Heart left ventricle (tissue), 16 donors: ENCODE data around the gene CIRBP. TPM values are rescaled to one million over a fixed set of nuclear protein-coding genes. Genes with fewer than 3 reads are reported as not detected.

Source experiments
- ATAC-seq, 4 donors: fragments of 200-7000 bp; cut with Tn5 transposase; one replicate each; pipeline ENCODE4 v1.9.1; 2020 to 2022; ENCODE audit warnings: moderate library complexity in 4 of 4, mild to moderate bottlenecking in 3 of 4, moderate number of reproducible peaks in 1 of 4
- DNase-seq, 5 donors: peaks; one replicate each; pipeline ENCODE4 v3.0.0-alpha.2; 2020
- H3K27ac ChIP-seq, 12 donors: fragments of 200-600 bp; sonication (generic) in 4 of 12; one replicate each; pipeline versions ENCODE4 v1.5.0 to v1.8.0; 2016 to 2022; ENCODE audit warnings: mild to moderate bottlenecking in 2 of 12
- H3K27me3 ChIP-seq, 9 donors: fragments of 200-600 bp; sonication (generic) in 2 of 9; one replicate each; pipeline versions ENCODE4 v1.5.1 to v1.8.0; 2016 to 2022; ENCODE audit warnings: mild to moderate bottlenecking in 3 of 9
- H3K36me3 ChIP-seq, 9 donors: fragments of 200-600 bp; sonication (generic) in 2 of 9; one replicate each; pipeline versions ENCODE4 v1.5.0 to v1.8.0; 2018 to 2022; ENCODE audit warnings: mild to moderate bottlenecking in 2 of 9
- H3K4me1 ChIP-seq, 12 donors: fragments of 200-600 bp; sonication (generic) in 4 of 12; one replicate each; pipeline versions ENCODE4 v1.5.0 to v1.8.0; 2016 to 2022; ENCODE audit warnings: mild to moderate bottlenecking in 3 of 12
- H3K4me3 ChIP-seq, 12 donors: fragments of 200-600 bp; sonication (generic) in 4 of 12; one replicate each; pipeline versions ENCODE4 v1.5.0 to v1.8.0; 2017 to 2022; ENCODE audit warnings: mild to moderate bottlenecking in 9 of 12, moderate library complexity in 4 of 12
- H3K9me3 ChIP-seq, 12 donors: fragments of 200-600 bp; sonication (generic) in 4 of 12; one replicate each; pipeline versions ENCODE4 v1.5.0 to v1.8.0; 2016 to 2022; ENCODE audit warnings: mild to moderate bottlenecking in 1 of 12
- CTCF ChIP-seq, 12 donors: fragments of 200-600 bp; sonication (generic) in 4 of 12; IDR thresholded peaks; one replicate each; pipeline versions ENCODE4 v1.5.0 to v1.8.0; 2018 to 2022; ENCODE audit warnings: antibody characterized with exemption in 12 of 12, mild to moderate bottlenecking in 5 of 12
- POLR2A ChIP-seq, 2 donors: fragments of 450-650 bp; IDR thresholded peaks; one replicate each; pipeline ENCODE4 v1.6.1; 2017; ENCODE audit warnings: antibody characterized with exemption in 2 of 2, mild to moderate bottlenecking in 2 of 2, moderate library complexity in 2 of 2
- WGBS, 4 donors: extraction: QIAGEN DNeasy Blood & Tissue Kit in 2 of 4; methylation state at CpG; one replicate each; pipeline versions ENCODE4 v1.1.5 to v1.1.7; 2013 to 2018; 5-methylcytosine and 5-hydroxymethylcytosine counted together
- intact Hi-C, 10 donors: fragments of 100-400 bp; cut with DNase I; formaldehyde crosslinking; loops; one replicate each; pipeline versions ENCODE4 v1.11.1 to v1.14.2; 2022
- polyA plus RNA-seq, 2 donors: library from polyadenylated mRNA; stranded (reverse); fragments of 200-250 nt; gene quantifications; one replicate each; pipeline ENCODE4 v1.2.3, GENCODE V29; 2013
- total RNA-seq, 9 donors: library from RNA; depleted of rRNA in 2 of 9; stranded (reverse); fragments of >200 nt in 2 of 9; fragmentation: NEBNext Ultra II Directional in 3 of 9; extraction: Animal tissue kit (Norgen Biotek cat#: 25700) in 3 of 9; gene quantifications; one replicate each; pipeline versions ENCODE4 v1.1.0 to v1.2.4, GENCODE V29; 2016 to 2023
- donor health status: ischemic (EF 13 %, LVEDD 7.1; RV severe dilation, severe dysfunction).
- donor health status: healthy with polysubstance abuse.
- donor health status: DM: no; HTN: yes; CAD: no.
- donor health status: DM: no; HTN: no; CAD: no.
- donor health status: ischemic (EF 25% LVEDD 6.9; RV normal size, moderate dysfunction).
- donor health status: ischemic (EF 25% LVEDD 5.7; RV mildly dilated, moderate dysfunction).
- donor health status: healthy.
- donor health status: DM: yes; HTN: yes; CAD: no.
- donor health status: ischemic (EF 35%, LVEDD 5.7; RV mildly dilated, moderate dysfunction).
- donor health status: nonischemic (EF 11% LVEDD 7.7; RV severe dilation, severe dysfunction).
- donor health status: DM: yes; HTN: yes; CAD: no.
- donor health status: PGD.
- donor health status: ischemic (EF 29% LVEDD 5.4; RV normal size, mild dysfunction).
- donor health status: nonischemic (EF 23%, LVEDD 6.1; RV moderate dilation, normal function).

CIRBP gene
- total and polyA plus RNA-seq, 11 donors, result 149 to 425 (median 269) TPM

- DNase-seq (peak; percentile 91 to 95 (median 92)), ATAC-seq (peak in 3 of 4 donors; percentile 26 to 54 (median 35))
- intact Hi-C loops, result loop anchor here in 5 of 10 donors (1.0 to 10.0 kb wide), 8 partner anchors 19 to 317 kb away; partner anchors contain the start of gene ARID3A (in 1 of the 5)
- H3K4me3 ChIP-seq, result peak overlapping the region in 11 of 12 donors; percentile 16 to 99 (median 88)
- TF ChIP-seq CTCF (IDR thresholded peaks at IDR 0.05) (peak; percentile 78 to 98 (median 94)), POLR2A (IDR thresholded peaks at IDR 0.05) (peak in 1 of 2 donors; percentile 55)
- H3K27ac ChIP-seq, result peak overlapping the region; percentile 72 to 100 (median 96)
- peaks cover 8 to 77% (median 56%) of the 10 kb centered on the region in 12 donors for H3K4me1 ChIP-seq
- H3K36me3 ChIP-seq, result peaks cover 0 to 3% (median 0%) of the 10 kb centered on the region in 9 donors
- peaks cover 0 to 15% (median 0%) of the 10 kb centered on the region in 9 donors for H3K27me3 ChIP-seq
- WGBS, 4 donors, result 10 to 28% (median 10%) methylated on average over 41 to 84 of the region's 84 CpGs
- no peaks in the 10 kb centered on the region for H3K9me3 ChIP-seq
Observed at GRCh38 chr19:1239796-1240737, 29.1 kb upstream of the CIRBP start.

- ATAC-seq, result no peak
- WGBS, 4 donors, result 62 to 68% (median 67%) methylated on average over 13 to 15 of the region's 15 CpGs
- H3K4me1 ChIP-seq, result peaks cover 10 to 86% (median 64%) of the 10 kb centered on the region in 12 donors
- peak overlapping the region in 10 of 12 donors; percentile 92 to 100 (median 97) for H3K27ac ChIP-seq
- H3K36me3 ChIP-seq, result peaks cover 0 to 3% (median 0%) of the 10 kb centered on the region in 9 donors
- peak overlapping the region in 10 of 12 donors; percentile 16 to 99 (median 92) for H3K4me3 ChIP-seq
- DNase-seq, result no peak
- H3K27me3 ChIP-seq, result peaks cover 0 to 15% (median 0%) of the 10 kb centered on the region in 9 donors
- TF ChIP-seq CTCF (IDR thresholded peaks at IDR 0.05) (no peak), POLR2A (IDR thresholded peaks at IDR 0.05) (no peak)
- no peaks in the 10 kb centered on the region for H3K9me3 ChIP-seq
- intact Hi-C loops, result loop anchor here in 4 of 10 donors (1.0 to 10.0 kb wide), 7 partner anchors 20 to 318 kb away; partner anchors contain the start of gene ARID3A (in 1 of the 4)
Observed at GRCh38 chr19:1240925-1241324, 28.2 kb upstream of the CIRBP start.

GRCh38 chr19:1241417-1242095 lies 27.6 kb upstream of the CIRBP start, which contains the start of gene ATP5F1D:
Gene ATP5F1D (plus strand): TSS chr19:1241751. CDS start chr19:1241851, 100 bp downstream.
- H3K36me3 ChIP-seq, result peaks cover 0 to 3% (median 0%) of the 10 kb centered on the region in 9 donors
- H3K27me3 ChIP-seq, result peaks cover 0 to 10% (median 0%) of the 10 kb centered on the region in 9 donors
- TF ChIP-seq POLR2A (IDR thresholded peaks at IDR 0.05) (peak in 1 of 2 donors; percentile 93), CTCF (IDR thresholded peaks at IDR 0.05) (no peak)
- H3K27ac ChIP-seq, result peak within 1 kb of the TSS; percentile 95 to 100 (median 100)
- H3K4me3 ChIP-seq, result peak within 1 kb of the TSS; percentile 62 to 99 (median 92)
- WGBS, 4 donors, result 0 to 1% (median 0%) methylated on average over 28 to 79 of the region's 79 CpGs
- intact Hi-C loops, result loop anchor here in 4 of 10 donors (2.0 to 10.0 kb wide), 5 partner anchors 21 to 319 kb away; partner anchors contain the start of gene ARID3A (in 1 of the 4)
- DNase-seq (peak; percentile 95 to 98 (median 97)), ATAC-seq (peak; percentile 27 to 65 (median 58))
- peaks cover 10 to 86% (median 70%) of the 10 kb centered on the region in 12 donors for H3K4me1 ChIP-seq
- no peaks in the 10 kb centered on the region for H3K9me3 ChIP-seq
